HepG2 (cell line): ENCODE measurements around the gene SLC45A3.

ENCODE experiments used
- EP300 ChIP-seq, 3 experiments: sonication (generic) in 1 of 3; formaldehyde crosslinking in 1 of 3; IDR thresholded peaks; 2 replicates each; pipeline versions ENCODE4 v1.5.1 to v1.6.1; 2011 to 2020; ENCODE audit warnings: low read depth in 2 of 3, low read length in 2 of 3, borderline replicate concordance in 1 of 3, improper control_type of control experiment in 1 of 3, mild to moderate bottlenecking in 1 of 3, missing genetic modification reagents in 1 of 3, moderate library complexity in 1 of 3
- JUN ChIP-seq: sonication (generic); formaldehyde crosslinking; IDR thresholded peaks from 2 replicates; pipeline ENCODE4 v1.4.0; 2020; ENCODE audit warnings: mild to moderate bottlenecking, missing genetic modification reagents
- REL ChIP-seq: sonication (generic); formaldehyde crosslinking; conservative IDR thresholded peaks from 2 replicates; pipeline ENCODE4 v1.8.0; 2022; ENCODE audit warnings: mild to moderate bottlenecking, missing genetic modification reagents, moderate library complexity
- SP5 ChIP-seq: IDR thresholded peaks from 2 replicates; pipeline ENCODE4 v1.6.1; 2016; ENCODE audit warnings: low read depth, borderline replicate concordance
- ZNF253 ChIP-seq: sonication (generic); formaldehyde crosslinking; IDR thresholded peaks from 2 replicates; pipeline ENCODE4 v1.8.0; 2022; ENCODE audit warnings: mild to moderate bottlenecking, missing genetic modification reagents, borderline replicate concordance
- ZNF616 ChIP-seq: sonication (generic); formaldehyde crosslinking; IDR thresholded peaks from 2 replicates; pipeline ENCODE4 v1.5.0; 2020; ENCODE audit warnings: low read depth, mild to moderate bottlenecking, missing genetic modification reagents
- TF ChIP-seq, protein P1 (sequence below), 2 experiments: IDR thresholded peaks; 2 replicates each; pipeline ENCODE4 v1.6.1; 2011 to 2012; ENCODE audit warnings: low read length in 2 of 2, borderline replicate concordance in 1 of 2, low read depth in 1 of 2, mild to moderate bottlenecking in 1 of 2, moderate library complexity in 1 of 2
- TF ChIP-seq, protein P2 (sequence below): sonication (generic); formaldehyde crosslinking; IDR thresholded peaks from 2 replicates; pipeline ENCODE4 v1.4.0; 2020; ENCODE audit warnings: missing genetic modification reagents
- TF ChIP-seq, protein P3 (sequence below): sonication (generic); formaldehyde crosslinking; IDR thresholded peaks from 2 replicates; pipeline ENCODE4 v1.8.0; 2022; ENCODE audit warnings: missing genetic modification reagents, mild to moderate bottlenecking, borderline replicate concordance
- TF ChIP-seq, protein P4 (sequence below): IDR thresholded peaks from 2 replicates; pipeline ENCODE4 v1.6.1; 2016; ENCODE audit warnings: control low read depth

DNA sequence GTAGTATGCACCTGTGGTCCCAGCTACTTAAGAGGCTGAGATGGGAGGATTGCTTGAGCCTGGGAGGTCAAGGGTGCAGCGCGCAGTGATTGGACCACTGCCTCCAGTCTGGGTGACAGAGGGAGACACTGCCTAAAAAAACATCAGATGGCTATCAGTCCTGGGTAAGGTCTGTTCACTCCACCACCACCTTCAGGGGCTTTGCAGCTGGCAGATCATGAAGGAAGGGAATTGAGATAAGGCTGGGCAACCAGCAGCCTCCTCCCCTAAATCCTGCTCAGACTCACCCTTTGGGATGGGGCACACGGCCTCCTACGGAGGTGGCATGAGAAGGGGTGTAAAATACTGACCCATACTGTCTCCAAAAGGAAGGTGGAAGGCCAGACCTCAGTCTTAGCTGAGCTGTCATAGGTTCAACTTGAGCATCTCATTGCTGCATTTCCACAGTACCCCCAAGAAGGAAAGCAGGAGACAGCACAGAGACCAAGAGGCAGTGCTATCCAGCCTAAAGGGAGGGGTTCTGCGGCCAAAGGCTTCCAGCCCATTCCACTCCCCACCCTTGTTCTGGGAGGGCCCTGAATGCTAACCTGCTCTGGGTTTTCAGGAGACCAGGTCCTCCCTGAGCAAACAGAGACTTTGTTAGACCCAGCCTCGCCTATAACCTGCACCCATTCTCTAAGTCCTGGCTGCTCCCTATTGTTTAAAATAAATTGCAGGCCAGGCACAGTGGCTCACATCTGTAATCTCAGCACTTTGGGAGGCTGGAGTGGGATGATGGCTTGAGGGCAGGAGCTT, 13.7 kb downstream of the SLC45A3 start:
- TF ChIP-seq ZNF616 (CRISPR knock-in tag) (no peak), ZNF253 (CRISPR knock-in tag) (no peak), EP300 (IDR thresholded peaks at IDR 0.05; ENCODE audit: low read depth in 2 of 2, low read length in 2 of 2) (no peak), EP300 (CRISPR knock-in tag; IDR thresholded peaks at IDR 0.05; ENCODE audit: borderline replicate concordance) (no peak), REL (CRISPR knock-in tag) (no peak), JUN (CRISPR knock-in tag) (no peak), SP5 (CRISPR knock-in tag) (no peak)
- TF ChIP-seq, protein P1, sequence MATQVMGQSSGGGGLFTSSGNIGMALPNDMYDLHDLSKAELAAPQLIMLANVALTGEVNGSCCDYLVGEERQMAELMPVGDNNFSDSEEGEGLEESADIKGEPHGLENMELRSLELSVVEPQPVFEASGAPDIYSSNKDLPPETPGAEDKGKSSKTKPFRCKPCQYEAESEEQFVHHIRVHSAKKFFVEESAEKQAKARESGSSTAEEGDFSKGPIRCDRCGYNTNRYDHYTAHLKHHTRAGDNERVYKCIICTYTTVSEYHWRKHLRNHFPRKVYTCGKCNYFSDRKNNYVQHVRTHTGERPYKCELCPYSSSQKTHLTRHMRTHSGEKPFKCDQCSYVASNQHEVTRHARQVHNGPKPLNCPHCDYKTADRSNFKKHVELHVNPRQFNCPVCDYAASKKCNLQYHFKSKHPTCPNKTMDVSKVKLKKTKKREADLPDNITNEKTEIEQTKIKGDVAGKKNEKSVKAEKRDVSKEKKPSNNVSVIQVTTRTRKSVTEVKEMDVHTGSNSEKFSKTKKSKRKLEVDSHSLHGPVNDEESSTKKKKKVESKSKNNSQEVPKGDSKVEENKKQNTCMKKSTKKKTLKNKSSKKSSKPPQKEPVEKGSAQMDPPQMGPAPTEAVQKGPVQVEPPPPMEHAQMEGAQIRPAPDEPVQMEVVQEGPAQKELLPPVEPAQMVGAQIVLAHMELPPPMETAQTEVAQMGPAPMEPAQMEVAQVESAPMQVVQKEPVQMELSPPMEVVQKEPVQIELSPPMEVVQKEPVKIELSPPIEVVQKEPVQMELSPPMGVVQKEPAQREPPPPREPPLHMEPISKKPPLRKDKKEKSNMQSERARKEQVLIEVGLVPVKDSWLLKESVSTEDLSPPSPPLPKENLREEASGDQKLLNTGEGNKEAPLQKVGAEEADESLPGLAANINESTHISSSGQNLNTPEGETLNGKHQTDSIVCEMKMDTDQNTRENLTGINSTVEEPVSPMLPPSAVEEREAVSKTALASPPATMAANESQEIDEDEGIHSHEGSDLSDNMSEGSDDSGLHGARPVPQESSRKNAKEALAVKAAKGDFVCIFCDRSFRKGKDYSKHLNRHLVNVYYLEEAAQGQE (IDR thresholded peaks at IDR 0.05; ENCODE audit: borderline replicate concordance in 1 of 2, low read depth in 1 of 2, low read length in 2 of 2), result no peak
- TF ChIP-seq, protein P2, sequence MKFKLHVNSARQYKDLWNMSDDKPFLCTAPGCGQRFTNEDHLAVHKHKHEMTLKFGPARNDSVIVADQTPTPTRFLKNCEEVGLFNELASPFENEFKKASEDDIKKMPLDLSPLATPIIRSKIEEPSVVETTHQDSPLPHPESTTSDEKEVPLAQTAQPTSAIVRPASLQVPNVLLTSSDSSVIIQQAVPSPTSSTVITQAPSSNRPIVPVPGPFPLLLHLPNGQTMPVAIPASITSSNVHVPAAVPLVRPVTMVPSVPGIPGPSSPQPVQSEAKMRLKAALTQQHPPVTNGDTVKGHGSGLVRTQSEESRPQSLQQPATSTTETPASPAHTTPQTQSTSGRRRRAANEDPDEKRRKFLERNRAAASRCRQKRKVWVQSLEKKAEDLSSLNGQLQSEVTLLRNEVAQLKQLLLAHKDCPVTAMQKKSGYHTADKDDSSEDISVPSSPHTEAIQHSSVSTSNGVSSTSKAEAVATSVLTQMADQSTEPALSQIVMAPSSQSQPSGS (CRISPR knock-in tag), result no peak
- TF ChIP-seq, protein P3, sequence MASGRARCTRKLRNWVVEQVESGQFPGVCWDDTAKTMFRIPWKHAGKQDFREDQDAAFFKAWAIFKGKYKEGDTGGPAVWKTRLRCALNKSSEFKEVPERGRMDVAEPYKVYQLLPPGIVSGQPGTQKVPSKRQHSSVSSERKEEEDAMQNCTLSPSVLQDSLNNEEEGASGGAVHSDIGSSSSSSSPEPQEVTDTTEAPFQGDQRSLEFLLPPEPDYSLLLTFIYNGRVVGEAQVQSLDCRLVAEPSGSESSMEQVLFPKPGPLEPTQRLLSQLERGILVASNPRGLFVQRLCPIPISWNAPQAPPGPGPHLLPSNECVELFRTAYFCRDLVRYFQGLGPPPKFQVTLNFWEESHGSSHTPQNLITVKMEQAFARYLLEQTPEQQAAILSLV, result no peak
- TF ChIP-seq, protein P4, sequence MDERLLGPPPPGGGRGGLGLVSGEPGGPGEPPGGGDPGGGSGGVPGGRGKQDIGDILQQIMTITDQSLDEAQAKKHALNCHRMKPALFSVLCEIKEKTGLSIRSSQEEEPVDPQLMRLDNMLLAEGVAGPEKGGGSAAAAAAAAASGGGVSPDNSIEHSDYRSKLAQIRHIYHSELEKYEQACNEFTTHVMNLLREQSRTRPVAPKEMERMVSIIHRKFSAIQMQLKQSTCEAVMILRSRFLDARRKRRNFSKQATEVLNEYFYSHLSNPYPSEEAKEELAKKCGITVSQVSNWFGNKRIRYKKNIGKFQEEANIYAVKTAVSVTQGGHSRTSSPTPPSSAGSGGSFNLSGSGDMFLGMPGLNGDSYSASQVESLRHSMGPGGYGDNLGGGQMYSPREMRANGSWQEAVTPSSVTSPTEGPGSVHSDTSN (CRISPR knock-in tag), result no peak
